Neural cell (in vitro differentiated cells): ENCODE data around the gene DNAH17. TPM values are rescaled to one million over a fixed set of nuclear protein-coding genes. Genes with fewer than 3 reads are reported as not detected.

ENCODE experiments used
- H2AFZ ChIP-seq: fragments of 200-600, 300-800 bp; sonication (generic), shearing (Covaris generic); 2 replicates; pipeline ENCODE4 v1.6.0; 2014; ENCODE audit warnings: low read depth, mild to moderate bottlenecking, antibody characterized with exemption, low read length, moderate library complexity
- H3F3A ChIP-seq: fragments of 200-600 bp; shearing (Covaris generic); 2 replicates; pipeline ENCODE4 v1.6.1; 2016; ENCODE audit warnings: mild to moderate bottlenecking, moderate library complexity, mixed read lengths, antibody characterized with exemption, low read length; ENCODE audit not compliant: insufficient read depth, poor library complexity, severe bottlenecking
- H3K27ac ChIP-seq: fragments of 200-600, 300-800 bp; sonication (generic), shearing (Covaris generic); 2 replicates; pipeline ENCODE4 v1.5.1; 2014; ENCODE audit warnings: mild to moderate bottlenecking, low read length, moderate library complexity
- H3K27me3 ChIP-seq: fragments of 300-800, 200-600 bp; sonication (generic), shearing (Covaris generic); 2 replicates; pipeline ENCODE4 v1.6.0; 2014; ENCODE audit warnings: mild to moderate bottlenecking, low read depth, low read length, moderate library complexity; ENCODE audit not compliant: insufficient read depth
- H3K36me3 ChIP-seq: fragments of 300-800, 200-600 bp; sonication (generic), shearing (Covaris generic); 2 replicates; pipeline ENCODE4 v1.5.1; 2014; ENCODE audit warnings: mild to moderate bottlenecking, antibody characterized with exemption, low read length, moderate library complexity; ENCODE audit not compliant: insufficient read depth
- H3K4me2 ChIP-seq: fragments of 300-800, 200-600 bp; sonication (generic), shearing (Covaris generic); 2 replicates; pipeline ENCODE4 v1.6.0; 2014; ENCODE audit warnings: mild to moderate bottlenecking, low read length
- H3K4me3 ChIP-seq: fragments of 300-800, 200-600 bp; sonication (generic), shearing (Covaris generic); 2 replicates; pipeline ENCODE4 v1.5.1; 2014; ENCODE audit warnings: mild to moderate bottlenecking, low read length, moderate library complexity
- H3K79me2 ChIP-seq: fragments of 200-600 bp; shearing (Covaris generic); replicated peaks from 2 replicates; pipeline ENCODE4 v1.6.0; 2014; ENCODE audit warnings: mild to moderate bottlenecking, low read length, moderate library complexity; ENCODE audit not compliant: insufficient read depth
- H3K9ac ChIP-seq: fragments of 300-800, 200-600 bp; sonication (generic), shearing (Covaris generic); 2 replicates; pipeline ENCODE4 v1.6.1; 2016; ENCODE audit warnings: mild to moderate bottlenecking, low read length, mixed read lengths
- H3K9me2 ChIP-seq: fragments of 200-600 bp; shearing (Covaris generic); 2 replicates; pipeline ENCODE4 v1.6.1; 2016; ENCODE audit warnings: mild to moderate bottlenecking, low read length, mixed read lengths; ENCODE audit not compliant: insufficient read depth
- H3K9me3 ChIP-seq: fragments of 200-600, 300-800 bp; sonication (generic), shearing (Covaris generic); 2 replicates; pipeline ENCODE4 v1.6.1; 2016; ENCODE audit warnings: mild to moderate bottlenecking, mixed run types, low read length, moderate library complexity, mixed read lengths
- H4K20me1 ChIP-seq: fragments of 200-600 bp; shearing (Covaris generic); 2 replicates; pipeline ENCODE4 v1.6.1; 2016; ENCODE audit warnings: mild to moderate bottlenecking, mixed run types; ENCODE audit not compliant: insufficient read depth
- EP300 ChIP-seq: fragments of 450-650 bp; conservative IDR thresholded peaks from 2 replicates; pipeline ENCODE4 v1.6.1; 2014; ENCODE audit warnings: antibody characterized with exemption, mild to moderate bottlenecking, moderate library complexity; ENCODE audit not compliant: poor library complexity, severe bottlenecking
- EZH2 ChIP-seq: fragments of 200-600, 300-800 bp; shearing (Covaris generic), sonication (generic); IDR thresholded peaks from 2 replicates; pipeline ENCODE4 v1.6.1; 2014; ENCODE audit warnings: antibody characterized with exemption, low read length, borderline replicate concordance, mild to moderate bottlenecking; ENCODE audit not compliant: insufficient read depth, poor library complexity, severe bottlenecking
- MXI1 ChIP-seq: fragments of 450-650 bp; conservative IDR thresholded peaks from 2 replicates; pipeline ENCODE4 v1.6.1; 2014; ENCODE audit warnings: antibody characterized with exemption, mild to moderate bottlenecking; ENCODE audit not compliant: poor library complexity, severe bottlenecking
- POLR2AphosphoS5 ChIP-seq: IDR thresholded peaks from 2 replicates; pipeline ENCODE4 v1.6.1; 2012
- RAD21 ChIP-seq: fragments of 450-650 bp; conservative IDR thresholded peaks from 2 replicates; pipeline ENCODE4 v1.6.1; 2014; ENCODE audit warnings: antibody characterized with exemption, mild to moderate bottlenecking, moderate library complexity
- SMC3 ChIP-seq: fragments of 450-650 bp; conservative IDR thresholded peaks from 2 replicates; pipeline ENCODE4 v1.6.1; 2014; ENCODE audit warnings: antibody characterized with exemption, mild to moderate bottlenecking, moderate library complexity; ENCODE audit not compliant: poor library complexity
- TAF1 ChIP-seq: IDR thresholded peaks from 2 replicates; pipeline ENCODE4 v1.6.1; 2012; ENCODE audit warnings: low read depth
- polyA plus RNA-seq: library from polyadenylated mRNA; depleted of rRNA; stranded (reverse); fragments of >200 nt; gene quantifications from 2 replicates; pipeline ENCODE4 v1.2.3, GENCODE V29; 2014
- TF ChIP-seq, protein P1 (sequence below): fragments of 450-650 bp; IDR thresholded peaks from 2 replicates; pipeline ENCODE4 v1.5.1; 2014; ENCODE audit warnings: antibody characterized with exemption, mild to moderate bottlenecking, moderate library complexity; ENCODE audit not compliant: poor library complexity, severe bottlenecking
- TF ChIP-seq, protein P2 (sequence below): IDR thresholded peaks from 2 replicates; pipeline ENCODE4 v1.6.1; 2012; ENCODE audit warnings: borderline replicate concordance

DNAH17 gene
- polyA plus RNA-seq, 1 donor from 2014 or later, result not detected

DNA sequence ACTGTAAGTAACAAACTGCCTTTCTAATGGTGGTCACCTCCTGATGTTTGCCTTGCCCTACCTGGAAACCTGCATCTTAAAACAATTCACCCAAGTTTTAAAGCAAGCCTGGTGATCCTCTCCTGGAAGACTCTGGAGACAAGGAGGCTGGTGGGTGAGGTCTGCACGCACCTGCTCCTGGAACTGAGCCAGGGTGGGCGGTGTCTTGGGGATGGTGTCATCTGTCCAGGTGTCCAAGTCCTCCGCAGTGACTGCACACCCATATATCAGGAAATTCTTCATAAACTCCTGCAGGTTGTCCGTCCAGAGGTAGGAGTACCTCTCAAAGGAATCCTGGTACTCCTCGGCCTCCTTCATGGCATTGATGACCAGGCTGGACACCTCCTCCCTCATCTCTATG, 44.9 kb downstream of the DNAH17 start:
- no peak overlapping the region for H3K4me2 ChIP-seq
- H3K9ac ChIP-seq, result no peak overlapping the region
- no peaks in the 10 kb centered on the region for H3K36me3 ChIP-seq
- no peak overlapping the region for H3K27ac ChIP-seq
- H3K9me2 ChIP-seq, result no peaks in the 10 kb centered on the region
- H3K79me2 ChIP-seq, result no peaks in the 10 kb centered on the region
- no peaks in the 10 kb centered on the region for H3K9me3 ChIP-seq
- no peaks in the 10 kb centered on the region for H3K27me3 ChIP-seq
- no peak for TF ChIP-seq EZH2
- no peak for TF ChIP-seq POLR2AphosphoS5
- no peak for TF ChIP-seq RAD21
- TF ChIP-seq, protein P1, sequence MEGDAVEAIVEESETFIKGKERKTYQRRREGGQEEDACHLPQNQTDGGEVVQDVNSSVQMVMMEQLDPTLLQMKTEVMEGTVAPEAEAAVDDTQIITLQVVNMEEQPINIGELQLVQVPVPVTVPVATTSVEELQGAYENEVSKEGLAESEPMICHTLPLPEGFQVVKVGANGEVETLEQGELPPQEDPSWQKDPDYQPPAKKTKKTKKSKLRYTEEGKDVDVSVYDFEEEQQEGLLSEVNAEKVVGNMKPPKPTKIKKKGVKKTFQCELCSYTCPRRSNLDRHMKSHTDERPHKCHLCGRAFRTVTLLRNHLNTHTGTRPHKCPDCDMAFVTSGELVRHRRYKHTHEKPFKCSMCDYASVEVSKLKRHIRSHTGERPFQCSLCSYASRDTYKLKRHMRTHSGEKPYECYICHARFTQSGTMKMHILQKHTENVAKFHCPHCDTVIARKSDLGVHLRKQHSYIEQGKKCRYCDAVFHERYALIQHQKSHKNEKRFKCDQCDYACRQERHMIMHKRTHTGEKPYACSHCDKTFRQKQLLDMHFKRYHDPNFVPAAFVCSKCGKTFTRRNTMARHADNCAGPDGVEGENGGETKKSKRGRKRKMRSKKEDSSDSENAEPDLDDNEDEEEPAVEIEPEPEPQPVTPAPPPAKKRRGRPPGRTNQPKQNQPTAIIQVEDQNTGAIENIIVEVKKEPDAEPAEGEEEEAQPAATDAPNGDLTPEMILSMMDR, result no peak
- no peak for TF ChIP-seq EP300
- no peak for TF ChIP-seq TAF1
- TF ChIP-seq, protein P2, sequence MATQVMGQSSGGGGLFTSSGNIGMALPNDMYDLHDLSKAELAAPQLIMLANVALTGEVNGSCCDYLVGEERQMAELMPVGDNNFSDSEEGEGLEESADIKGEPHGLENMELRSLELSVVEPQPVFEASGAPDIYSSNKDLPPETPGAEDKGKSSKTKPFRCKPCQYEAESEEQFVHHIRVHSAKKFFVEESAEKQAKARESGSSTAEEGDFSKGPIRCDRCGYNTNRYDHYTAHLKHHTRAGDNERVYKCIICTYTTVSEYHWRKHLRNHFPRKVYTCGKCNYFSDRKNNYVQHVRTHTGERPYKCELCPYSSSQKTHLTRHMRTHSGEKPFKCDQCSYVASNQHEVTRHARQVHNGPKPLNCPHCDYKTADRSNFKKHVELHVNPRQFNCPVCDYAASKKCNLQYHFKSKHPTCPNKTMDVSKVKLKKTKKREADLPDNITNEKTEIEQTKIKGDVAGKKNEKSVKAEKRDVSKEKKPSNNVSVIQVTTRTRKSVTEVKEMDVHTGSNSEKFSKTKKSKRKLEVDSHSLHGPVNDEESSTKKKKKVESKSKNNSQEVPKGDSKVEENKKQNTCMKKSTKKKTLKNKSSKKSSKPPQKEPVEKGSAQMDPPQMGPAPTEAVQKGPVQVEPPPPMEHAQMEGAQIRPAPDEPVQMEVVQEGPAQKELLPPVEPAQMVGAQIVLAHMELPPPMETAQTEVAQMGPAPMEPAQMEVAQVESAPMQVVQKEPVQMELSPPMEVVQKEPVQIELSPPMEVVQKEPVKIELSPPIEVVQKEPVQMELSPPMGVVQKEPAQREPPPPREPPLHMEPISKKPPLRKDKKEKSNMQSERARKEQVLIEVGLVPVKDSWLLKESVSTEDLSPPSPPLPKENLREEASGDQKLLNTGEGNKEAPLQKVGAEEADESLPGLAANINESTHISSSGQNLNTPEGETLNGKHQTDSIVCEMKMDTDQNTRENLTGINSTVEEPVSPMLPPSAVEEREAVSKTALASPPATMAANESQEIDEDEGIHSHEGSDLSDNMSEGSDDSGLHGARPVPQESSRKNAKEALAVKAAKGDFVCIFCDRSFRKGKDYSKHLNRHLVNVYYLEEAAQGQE, result no peak
- no peak for TF ChIP-seq MXI1
- TF ChIP-seq SMC3, result no peak
- no peaks in the 10 kb centered on the region for H3F3A ChIP-seq
- H3K4me3 ChIP-seq, result no peak overlapping the region
- no peak overlapping the region for H2AFZ ChIP-seq
- H4K20me1 ChIP-seq, result no peaks in the 10 kb centered on the region

DNA sequence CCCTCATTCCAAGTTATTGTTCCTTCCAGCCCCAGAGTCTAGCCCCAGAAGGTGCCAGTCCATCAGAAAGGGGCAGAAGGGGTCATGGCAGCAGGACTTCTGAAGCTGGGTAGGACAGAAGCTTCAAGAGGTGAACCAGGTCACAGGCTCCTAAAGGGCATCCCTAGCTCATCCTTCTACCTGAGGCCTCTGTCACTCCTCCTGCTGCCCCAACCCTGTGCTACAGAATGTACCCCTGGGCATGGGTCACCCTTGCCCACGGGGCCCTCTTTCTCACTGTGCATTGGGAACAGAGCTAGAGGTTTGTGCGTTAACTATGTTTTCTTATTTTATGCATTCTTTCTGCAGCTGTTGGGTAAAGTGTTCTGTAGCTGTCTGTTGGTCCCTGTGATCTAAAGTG, 46.5 kb downstream of the DNAH17 start:
- H3K36me3 ChIP-seq, result no peaks in the 10 kb centered on the region
- H3K9me3 ChIP-seq, result no peaks in the 10 kb centered on the region

More for the DNA sequence above, 46.5 kb downstream of the DNAH17 start:
- H3K4me3 ChIP-seq, result no peak overlapping the region
- no peaks in the 10 kb centered on the region for H3K9me2 ChIP-seq
- no peaks in the 10 kb centered on the region for H3K79me2 ChIP-seq
- no peak overlapping the region for H3K4me2 ChIP-seq
- no peaks in the 10 kb centered on the region for H4K20me1 ChIP-seq
- H3K9ac ChIP-seq, result no peak overlapping the region
- no peaks in the 10 kb centered on the region for H3K27me3 ChIP-seq
- no peak for TF ChIP-seq SMC3
- no peak for TF ChIP-seq MXI1
- TF ChIP-seq, protein P2, result no peak
- TF ChIP-seq EP300, result no peak
- no peak for TF ChIP-seq TAF1
- TF ChIP-seq, protein P1, result no peak
- no peak overlapping the region for H3K27ac ChIP-seq
- H2AFZ ChIP-seq, result no peak overlapping the region
- H3F3A ChIP-seq, result no peaks in the 10 kb centered on the region
